T47D (cell line): ENCODE measurements around the gene BAIAP2.

Experiments used
- DNase-seq, 2 experiments: peaks; one replicate each; pipeline versions ENCODE4 v3.0.0 to v3.0.0-alpha.2; 2011 to 2012; ENCODE audit warnings: low read depth in 1 of 2, low spot score in 1 of 2
- JUND ChIP-seq: IDR thresholded peaks from 2 replicates; pipeline ENCODE4 v1.6.1; 2012; ENCODE audit warnings: low read depth
- in situ Hi-C: cut with HindIII; loops from 2 replicates; pipeline ENCODE4 v1.10.0; 2016; ENCODE audit warnings: low sequenced_read_pairs, low pct_unique_long_range_greater_than_20kb

BAIAP2 gene

GRCh38 chr17:81158688-81159590 is 124.0 kb downstream of the BAIAP2 start:
- TF ChIP-seq JUND = no peak
- in situ Hi-C loops = no loop called here
- no peak for DNase-seq

GRCh38 chr17:81159611-81160265 is 124.8 kb downstream of the BAIAP2 start:
- DNase-seq = no peak
- no peak for TF ChIP-seq JUND
- in situ Hi-C loops = no loop called here

GRCh38 chr17:81160306-81160705 is 125.4 kb downstream of the BAIAP2 start:
- TF ChIP-seq JUND = no peak
- in situ Hi-C loops = no loop called here
- no peak for DNase-seq

- no peak for DNase-seq
- no peak for TF ChIP-seq JUND
- in situ Hi-C loops = no loop called here
Measured at GRCh38 chr17:81160747-81161453, 125.9 kb downstream of the BAIAP2 start.

GRCh38 chr17:81161536-81161935 is 126.6 kb downstream of the BAIAP2 start:
- no peak for TF ChIP-seq JUND
- no peak for DNase-seq
- in situ Hi-C loops = no loop called here

GRCh38 chr17:81161972-81162371 is 127.0 kb downstream of the BAIAP2 start:
- in situ Hi-C loops = no loop called here
- no peak for TF ChIP-seq JUND
- no peak for DNase-seq

- TF ChIP-seq JUND = no peak
- in situ Hi-C loops = no loop called here
- no peak for DNase-seq
Measured at GRCh38 chr17:81162491-81162890, 127.5 kb downstream of the BAIAP2 start.

GRCh38 chr17:81163051-81163695 is 128.2 kb downstream of the BAIAP2 start:
- in situ Hi-C loops = no loop called here
- DNase-seq = no peak

GRCh38 chr17:81163703-81164370 is 128.9 kb downstream of the BAIAP2 start:
- in situ Hi-C loops = no loop called here
- DNase-seq = no peak
- no peak for TF ChIP-seq JUND

More at GRCh38 chr17:81163051-81163695, 128.2 kb downstream of the BAIAP2 start:
- no peak for TF ChIP-seq JUND

- no peak for DNase-seq
- no peak for TF ChIP-seq JUND
Measured at GRCh38 chr17:81164371-81165245, 129.7 kb downstream of the BAIAP2 start.

More at GRCh38 chr17:81164371-81165245, 129.7 kb downstream of the BAIAP2 start:
- in situ Hi-C loops = no loop called here
